Fibroblast of mammary gland (primary cell): ENCODE results near the gene ARMH1.

Experiments
- DNase-seq: peaks from one replicate; pipeline ENCODE4 v3.0.0-alpha.2; 2010; ENCODE audit warnings: low read depth
- H3K4me3 ChIP-seq: 2 replicates; pipeline ENCODE4 v1.5.1; 2011; ENCODE audit warnings: low read depth, mild to moderate bottlenecking, low read length, moderate library complexity; ENCODE audit not compliant: control insufficient read depth
- TF ChIP-seq, protein P1 (sequence below): conservative IDR thresholded peaks from 2 replicates; pipeline ENCODE4 v1.5.1; 2011; ENCODE audit warnings: low read depth, low read length, inconsistent platforms; ENCODE audit not compliant: control insufficient read depth, insufficient read depth

Gene ARMH1

DNA sequence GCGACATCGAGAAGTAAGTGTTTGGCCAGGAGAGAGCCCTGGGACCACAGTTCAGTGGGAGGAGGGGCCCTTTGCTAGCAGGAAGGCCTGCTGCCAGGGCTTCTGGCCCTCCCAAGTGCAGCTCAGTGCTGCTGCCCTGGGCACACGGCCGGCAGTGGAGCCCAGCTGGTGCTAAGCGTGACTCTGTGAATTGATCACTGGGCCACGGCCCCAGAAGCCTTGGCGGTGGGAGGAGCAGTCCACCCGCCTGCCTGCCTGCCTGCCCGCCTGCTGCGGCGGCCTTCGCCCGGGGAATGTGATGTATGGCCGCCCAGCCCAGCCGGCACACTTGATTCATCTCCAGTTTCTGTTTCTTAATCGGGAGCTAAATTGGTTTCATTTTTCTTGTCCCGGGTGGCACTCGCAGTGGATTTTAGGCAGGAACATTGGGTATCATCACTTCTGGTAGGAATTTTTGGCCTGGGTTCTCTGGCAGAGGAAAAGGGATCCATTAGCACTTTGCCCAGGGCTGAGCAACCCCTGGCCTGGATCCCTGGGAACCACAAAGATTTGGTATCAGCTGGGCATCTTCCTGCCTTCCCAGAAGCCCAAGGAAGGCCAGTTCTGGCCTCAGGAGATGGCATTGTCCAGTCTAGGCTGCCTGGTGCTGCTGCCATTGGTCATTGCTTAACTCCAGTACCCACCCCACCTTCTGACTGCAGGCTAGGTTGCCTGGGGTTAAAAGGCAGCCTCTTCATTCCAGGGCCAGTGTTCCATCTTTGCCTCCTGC, 28.9 kb upstream of the ARMH1 start:
- peak; percentile 72 for DNase-seq
- H3K4me3 ChIP-seq, result no peak overlapping the region
- TF ChIP-seq, protein P1, sequence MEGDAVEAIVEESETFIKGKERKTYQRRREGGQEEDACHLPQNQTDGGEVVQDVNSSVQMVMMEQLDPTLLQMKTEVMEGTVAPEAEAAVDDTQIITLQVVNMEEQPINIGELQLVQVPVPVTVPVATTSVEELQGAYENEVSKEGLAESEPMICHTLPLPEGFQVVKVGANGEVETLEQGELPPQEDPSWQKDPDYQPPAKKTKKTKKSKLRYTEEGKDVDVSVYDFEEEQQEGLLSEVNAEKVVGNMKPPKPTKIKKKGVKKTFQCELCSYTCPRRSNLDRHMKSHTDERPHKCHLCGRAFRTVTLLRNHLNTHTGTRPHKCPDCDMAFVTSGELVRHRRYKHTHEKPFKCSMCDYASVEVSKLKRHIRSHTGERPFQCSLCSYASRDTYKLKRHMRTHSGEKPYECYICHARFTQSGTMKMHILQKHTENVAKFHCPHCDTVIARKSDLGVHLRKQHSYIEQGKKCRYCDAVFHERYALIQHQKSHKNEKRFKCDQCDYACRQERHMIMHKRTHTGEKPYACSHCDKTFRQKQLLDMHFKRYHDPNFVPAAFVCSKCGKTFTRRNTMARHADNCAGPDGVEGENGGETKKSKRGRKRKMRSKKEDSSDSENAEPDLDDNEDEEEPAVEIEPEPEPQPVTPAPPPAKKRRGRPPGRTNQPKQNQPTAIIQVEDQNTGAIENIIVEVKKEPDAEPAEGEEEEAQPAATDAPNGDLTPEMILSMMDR, result no peak

DNA sequence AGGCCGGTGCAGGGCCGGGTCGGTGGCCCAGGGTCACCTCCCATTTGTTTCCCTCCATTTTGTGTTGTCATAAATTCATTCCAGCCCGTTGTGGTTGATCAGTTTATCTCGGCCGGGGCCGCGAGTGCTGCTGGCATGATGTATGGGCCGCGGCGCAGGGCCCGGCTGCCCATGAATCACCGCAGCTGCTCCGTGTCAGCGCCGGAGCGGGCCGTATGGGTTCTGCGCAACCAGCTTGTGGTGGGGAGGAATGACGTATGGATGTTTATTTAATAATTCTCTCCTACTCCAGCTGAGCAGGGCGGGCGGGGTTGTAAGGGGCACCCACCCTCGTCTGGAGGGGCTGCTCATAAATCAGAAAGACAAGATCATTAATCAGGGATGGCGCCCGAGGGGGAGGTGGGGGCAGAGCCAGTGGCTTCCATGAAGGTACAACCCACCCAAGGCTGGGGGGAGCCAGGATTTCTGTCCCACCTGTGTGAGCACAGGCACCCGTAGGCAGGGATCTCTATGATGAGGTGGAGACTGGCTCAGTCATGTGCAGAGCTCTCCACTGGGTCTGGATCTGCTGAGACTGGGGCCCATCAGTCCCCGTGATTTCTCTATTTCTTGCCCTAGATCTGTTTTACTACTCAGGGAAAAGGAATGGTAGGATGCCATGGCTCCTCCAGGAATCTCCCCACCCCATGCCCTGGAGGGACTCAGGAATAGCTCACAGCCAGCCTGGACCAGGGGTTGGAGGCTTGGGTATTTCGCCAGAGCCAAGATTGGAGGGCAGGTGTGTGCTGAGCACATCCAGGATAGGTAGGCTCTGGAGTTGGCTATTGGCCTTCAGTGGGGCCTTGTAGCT, 28.0 kb upstream of the ARMH1 start:
- TF ChIP-seq, protein P1, result no peak
- no peak overlapping the region for H3K4me3 ChIP-seq
- DNase-seq, result peak; percentile 76

DNA sequence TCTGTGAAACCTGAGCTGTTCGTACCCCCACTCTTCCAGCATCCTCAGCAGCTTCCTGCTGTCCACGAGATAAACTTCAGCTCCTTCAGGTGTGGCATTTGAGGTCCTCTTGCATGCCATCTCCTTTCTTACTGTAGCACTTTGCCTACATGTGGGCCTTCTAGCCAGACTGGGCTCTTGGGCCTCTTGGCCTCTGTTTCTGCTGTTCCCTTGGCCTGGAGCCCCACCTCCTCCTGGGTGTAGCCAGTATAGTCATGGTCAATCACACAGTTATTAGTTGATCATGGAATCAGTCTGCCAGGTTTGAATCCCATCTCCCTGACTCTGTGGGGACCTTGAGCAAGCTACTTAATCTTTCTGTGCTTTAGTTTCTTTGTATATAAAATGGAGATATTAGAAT, 26.6 kb upstream of the ARMH1 start:
- peak; percentile 25 for DNase-seq
- TF ChIP-seq, protein P1, result no peak
- no peak overlapping the region for H3K4me3 ChIP-seq

DNA sequence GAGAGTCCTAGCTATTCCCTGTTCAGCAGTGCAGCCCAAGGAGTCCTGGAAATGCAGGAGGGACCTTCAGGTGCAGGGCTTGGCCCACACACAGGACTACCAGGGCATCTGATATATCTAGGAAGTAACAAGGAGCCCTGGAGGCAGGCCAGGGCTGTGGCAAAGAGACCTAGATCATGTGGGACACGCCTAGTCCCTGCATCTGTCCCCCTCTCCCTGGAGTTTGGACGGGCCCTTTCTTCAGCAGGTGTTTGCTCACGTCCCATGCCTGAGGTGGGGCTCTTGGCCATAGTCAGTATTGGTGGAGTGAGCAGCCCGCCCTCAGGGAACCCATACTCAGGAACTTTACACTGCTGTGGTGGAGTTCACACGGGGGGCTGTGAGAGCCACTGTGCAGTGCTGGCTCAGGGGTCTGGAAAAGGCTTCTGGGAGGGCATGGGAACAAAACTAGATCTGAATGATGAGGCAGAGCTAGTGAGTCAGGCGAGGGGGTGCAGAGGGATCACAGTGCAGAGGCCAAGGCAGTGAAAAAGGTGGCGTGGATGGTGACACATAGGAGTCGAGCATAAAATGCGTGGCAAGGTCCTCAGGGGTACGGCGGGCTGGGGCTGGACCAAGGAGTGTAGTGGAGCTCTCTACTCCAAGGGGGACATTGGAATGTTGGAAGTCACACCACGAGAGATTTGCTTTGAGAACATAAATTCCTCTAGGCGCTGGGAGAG, 25.8 kb upstream of the ARMH1 start:
- H3K4me3 ChIP-seq, result no peak overlapping the region
- no peak for DNase-seq
- TF ChIP-seq, protein P1, result no peak

GRCh38 chr1:44649788-44650158, 24.7 kb upstream of the ARMH1 start:
- DNase-seq, result no peak
- H3K4me3 ChIP-seq, result no peak overlapping the region
- TF ChIP-seq, protein P1, result no peak

GRCh38 chr1:44650159-44650831, 24.2 kb upstream of the ARMH1 start:
- DNase-seq, result no peak
- no peak overlapping the region for H3K4me3 ChIP-seq
- TF ChIP-seq, protein P1, result no peak
